GM18508 (cell line): ENCODE results near the gene HRAS.
"Not testable (repeated sequence)": the region's sequence is repeated elsewhere in the genome, so short reads cannot be mapped to it uniquely, and the experiment has no call there.

ENCODE experiments used
- ATAC-seq: cut with Tn5 transposase; IDR thresholded peaks from one replicate; pipeline ENCODE4 v1.9.1; 2021; ENCODE audit warnings: moderate number of reproducible peaks; ENCODE audit not compliant: insufficient read depth, unreplicated experiment

Gene HRAS

GRCh38 chr11:534396-535209, 773 bp downstream of the HRAS start:
- no peak for ATAC-seq

GRCh38 chr11:533586-534395, 1.6 kb downstream of the HRAS start:
- ATAC-seq = no peak

GRCh38 chr11:532986-533585, 2.3 kb downstream of the HRAS start:
- no peak for ATAC-seq

- no peak for ATAC-seq
Observed at GRCh38 chr11:532527-532985, 2.8 kb downstream of the HRAS start.

GRCh38 chr11:531919-532526, 3.4 kb downstream of the HRAS start:
- ATAC-seq = no peak

GRCh38 chr11:530960-531831, 4.2 kb downstream of the HRAS start:
- no peak for ATAC-seq

- ATAC-seq = no peak
Observed at GRCh38 chr11:529728-530411, 5.5 kb downstream of the HRAS start.

GRCh38 chr11:528815-529727, 6.3 kb downstream of the HRAS start:
- ATAC-seq = no peak

GRCh38 chr11:528166-528814, 7.1 kb downstream of the HRAS start:
- ATAC-seq = no peak

GRCh38 chr11:526192-526591, 9.2 kb downstream of the HRAS start:
- ATAC-seq = no peak

GRCh38 chr11:521177-521688, 14.1 kb downstream of the HRAS start:
- ATAC-seq = no peak

GRCh38 chr11:520428-521176, 14.8 kb downstream of the HRAS start:
- no peak for ATAC-seq

- ATAC-seq = no peak
Observed at GRCh38 chr11:518463-519202, 16.7 kb downstream of the HRAS start.

- not testable (repeated sequence) for ATAC-seq
Observed at GRCh38 chr11:516918-517685, 18.3 kb downstream of the HRAS start.

- ATAC-seq = no peak
Observed at GRCh38 chr11:516400-516799, 19.0 kb downstream of the HRAS start.
